MM.1S (cell line): ENCODE measurements around the gene KRTAP27-1.

ENCODE experiments used
- EZH2 ChIP-seq: fragments of 300-600 bp; sonication (generic); optimal IDR thresholded peaks from 2 replicates; pipeline ENCODE3; 2017; ENCODE audit warnings: low read depth, mild to moderate bottlenecking, antibody characterized with exemption, low read length, mixed read lengths
- EZH2phosphoT487 ChIP-seq: fragments of 300-600 bp; sonication (generic); IDR thresholded peaks from 2 replicates; pipeline ENCODE4 v1.6.1; 2018; ENCODE audit warnings: antibody characterized with exemption, low read length
- TF ChIP-seq, protein P1 (sequence below): fragments of 300-600 bp; sonication (generic); IDR thresholded peaks from 2 replicates; pipeline ENCODE4 v1.5.1; 2016; ENCODE audit warnings: antibody characterized with exemption, low read length, mixed read lengths

- TF ChIP-seq, protein P1, sequence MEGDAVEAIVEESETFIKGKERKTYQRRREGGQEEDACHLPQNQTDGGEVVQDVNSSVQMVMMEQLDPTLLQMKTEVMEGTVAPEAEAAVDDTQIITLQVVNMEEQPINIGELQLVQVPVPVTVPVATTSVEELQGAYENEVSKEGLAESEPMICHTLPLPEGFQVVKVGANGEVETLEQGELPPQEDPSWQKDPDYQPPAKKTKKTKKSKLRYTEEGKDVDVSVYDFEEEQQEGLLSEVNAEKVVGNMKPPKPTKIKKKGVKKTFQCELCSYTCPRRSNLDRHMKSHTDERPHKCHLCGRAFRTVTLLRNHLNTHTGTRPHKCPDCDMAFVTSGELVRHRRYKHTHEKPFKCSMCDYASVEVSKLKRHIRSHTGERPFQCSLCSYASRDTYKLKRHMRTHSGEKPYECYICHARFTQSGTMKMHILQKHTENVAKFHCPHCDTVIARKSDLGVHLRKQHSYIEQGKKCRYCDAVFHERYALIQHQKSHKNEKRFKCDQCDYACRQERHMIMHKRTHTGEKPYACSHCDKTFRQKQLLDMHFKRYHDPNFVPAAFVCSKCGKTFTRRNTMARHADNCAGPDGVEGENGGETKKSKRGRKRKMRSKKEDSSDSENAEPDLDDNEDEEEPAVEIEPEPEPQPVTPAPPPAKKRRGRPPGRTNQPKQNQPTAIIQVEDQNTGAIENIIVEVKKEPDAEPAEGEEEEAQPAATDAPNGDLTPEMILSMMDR, result no peak
- no peak for TF ChIP-seq EZH2
- TF ChIP-seq EZH2phosphoT487, result no peak
These were observed 48.3 kb downstream of the KRTAP27-1 start, which contains the start of gene KRTAP25-1 for GRCh38 chr21:30289215-30289614.
